ENCODE results near the gene INTS4. TPM values are rescaled to one million over a fixed set of nuclear protein-coding genes. Genes with fewer than 3 reads are reported as not detected.
"Not testable (repeated sequence)": the region's sequence is repeated elsewhere in the genome, so short reads cannot be mapped to it uniquely, and the experiment has no call there.

INTS4 gene
- polyA plus RNA-seq, 1 donor (not counting 4 experiments of a cell fraction or from before 2014, with no cell fraction given) = 18.0 TPM

- Histone ChIP-seq H3K4me1 (ENCODE audit: control insufficient read depth, extremely low read depth, insufficient read depth, low read length) (peaks cover 7% of the 10 kb centered on the region), H3K27me3 (ENCODE audit: control insufficient read depth, extremely low read depth, insufficient read depth, low read length) (no peaks in the 10 kb centered on the region), H3K79me2 (ENCODE audit: control insufficient read depth, insufficient read depth, low read length) (no peaks in the 10 kb centered on the region), H3K9ac (ENCODE audit: control insufficient read depth, extremely low read depth, insufficient read depth, low read length) (no peak overlapping the region), H3K4me2 (ENCODE audit: control insufficient read depth, extremely low read depth, insufficient read depth, low read depth, low read length) (no peak overlapping the region), H4K20me1 (ENCODE audit: control insufficient read depth, extremely low read depth, insufficient read depth, low read length) (no peaks in the 10 kb centered on the region), H2AFZ (ENCODE audit: control insufficient read depth, low read length) (no peak overlapping the region), H3K36me3 (ENCODE audit: control insufficient read depth in 2 of 2, extremely low read depth in 1 of 2, insufficient read depth in 2 of 2, low read length in 2 of 2) (peaks cover 5 to 6% of the 10 kb centered on the region in 2 experiments), H3K4me3 (ENCODE audit: control insufficient read depth in 2 of 3, extremely low read depth in 1 of 3, insufficient read depth in 2 of 3, low read depth in 1 of 3, low read length in 3 of 3) (no peak overlapping the region), H3K9me1 (ENCODE audit: control insufficient read depth, extremely low read depth, insufficient read depth, low read length) (peaks cover 3% of the 10 kb centered on the region), H3K27ac (ENCODE audit: control insufficient read depth, insufficient read depth, low read length) (no peak overlapping the region), H3K9me3 (ENCODE audit: control insufficient read depth, low read depth, low read length) (no peaks in the 10 kb centered on the region)
- FAIRE-seq (no peak), DNase-seq (ENCODE audit: low read depth, low spot score) (no peak)
- TF ChIP-seq, protein P1, sequence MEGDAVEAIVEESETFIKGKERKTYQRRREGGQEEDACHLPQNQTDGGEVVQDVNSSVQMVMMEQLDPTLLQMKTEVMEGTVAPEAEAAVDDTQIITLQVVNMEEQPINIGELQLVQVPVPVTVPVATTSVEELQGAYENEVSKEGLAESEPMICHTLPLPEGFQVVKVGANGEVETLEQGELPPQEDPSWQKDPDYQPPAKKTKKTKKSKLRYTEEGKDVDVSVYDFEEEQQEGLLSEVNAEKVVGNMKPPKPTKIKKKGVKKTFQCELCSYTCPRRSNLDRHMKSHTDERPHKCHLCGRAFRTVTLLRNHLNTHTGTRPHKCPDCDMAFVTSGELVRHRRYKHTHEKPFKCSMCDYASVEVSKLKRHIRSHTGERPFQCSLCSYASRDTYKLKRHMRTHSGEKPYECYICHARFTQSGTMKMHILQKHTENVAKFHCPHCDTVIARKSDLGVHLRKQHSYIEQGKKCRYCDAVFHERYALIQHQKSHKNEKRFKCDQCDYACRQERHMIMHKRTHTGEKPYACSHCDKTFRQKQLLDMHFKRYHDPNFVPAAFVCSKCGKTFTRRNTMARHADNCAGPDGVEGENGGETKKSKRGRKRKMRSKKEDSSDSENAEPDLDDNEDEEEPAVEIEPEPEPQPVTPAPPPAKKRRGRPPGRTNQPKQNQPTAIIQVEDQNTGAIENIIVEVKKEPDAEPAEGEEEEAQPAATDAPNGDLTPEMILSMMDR (optimal IDR thresholded peaks at IDR 0.05 in 1 of 3, IDR thresholded peaks at IDR 0.05 in 1 of 3, conservative IDR thresholded peaks at IDR 0.05 in 1 of 3; ENCODE audit: extremely low read depth in 1 of 3, insufficient read depth in 2 of 3, low read length in 3 of 3) = no peak
- no peak for TF ChIP-seq EZH2 (IDR thresholded peaks at IDR 0.05; ENCODE audit: low read length)
- dilution Hi-C loops (cut with MboI; ENCODE audit: extremely low pct_ligation_motif_present, low sequenced_read_pairs) = no loop called here
Measured at GRCh38 chr11:77882396-77882795, 112.1 kb downstream of the INTS4 start.

- no peak for FAIRE-seq
Measured at GRCh38 chr11:77879218-77879617, 115.2 kb downstream of the INTS4 start.

DNA sequence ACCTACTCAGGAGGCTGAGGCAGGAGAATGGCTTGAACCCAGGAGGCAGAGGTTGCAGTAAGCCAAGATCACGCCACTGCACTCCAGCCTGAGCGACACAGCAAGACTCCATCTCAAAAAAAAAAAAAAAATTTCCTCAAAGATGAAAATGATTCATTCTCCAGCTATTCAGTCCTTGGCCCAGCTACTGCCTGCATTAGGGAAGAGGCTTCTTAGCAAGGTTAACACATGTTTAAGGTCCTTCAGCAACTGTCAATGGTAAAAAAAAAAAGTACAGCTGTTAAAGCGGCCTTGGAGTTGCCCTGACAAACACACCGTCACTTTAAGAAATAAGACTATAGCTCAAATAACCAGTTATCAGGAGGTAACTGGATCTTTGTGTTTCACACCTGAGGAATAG, 116.2 kb downstream of the INTS4 start:
- H3K36me3 ChIP-seq (ENCODE audit: control insufficient read depth in 2 of 2, extremely low read depth in 1 of 2, insufficient read depth in 2 of 2, low read length in 2 of 2) = not testable (repeated sequence)
- FAIRE-seq = peak; percentile 68

More at GRCh38 chr11:77879218-77879617, 115.2 kb downstream of the INTS4 start:
- dilution Hi-C loops (cut with MboI; ENCODE audit: extremely low pct_ligation_motif_present, low sequenced_read_pairs) = no loop called here
- H3K27ac ChIP-seq (ENCODE audit: control insufficient read depth, insufficient read depth, low read length) = no peak overlapping the region
- no peak overlapping the region for H3K9ac ChIP-seq (ENCODE audit: control insufficient read depth, extremely low read depth, insufficient read depth, low read length)
- peaks cover 3% of the 10 kb centered on the region for H3K9me1 ChIP-seq (ENCODE audit: control insufficient read depth, extremely low read depth, insufficient read depth, low read length)
- H3K79me2 ChIP-seq (ENCODE audit: control insufficient read depth, insufficient read depth, low read length) = no peaks in the 10 kb centered on the region
- no peak overlapping the region for H3K4me2 ChIP-seq (ENCODE audit: control insufficient read depth, extremely low read depth, insufficient read depth, low read depth, low read length)
- H2AFZ ChIP-seq (ENCODE audit: control insufficient read depth, low read length) = no peak overlapping the region
- no peak for DNase-seq (ENCODE audit: low read depth, low spot score)
- H3K36me3 ChIP-seq (ENCODE audit: control insufficient read depth in 2 of 2, extremely low read depth in 1 of 2, insufficient read depth in 2 of 2, low read length in 2 of 2) = peaks cover 5 to 8% of the 10 kb centered on the region in 2 experiments
- peaks cover 7% of the 10 kb centered on the region for H3K4me1 ChIP-seq (ENCODE audit: control insufficient read depth, extremely low read depth, insufficient read depth, low read length)
- no peak for TF ChIP-seq EZH2 (IDR thresholded peaks at IDR 0.05; ENCODE audit: low read length)
- TF ChIP-seq, protein P1 (optimal IDR thresholded peaks at IDR 0.05 in 1 of 3, IDR thresholded peaks at IDR 0.05 in 1 of 3, conservative IDR thresholded peaks at IDR 0.05 in 1 of 3; ENCODE audit: extremely low read depth in 1 of 3, insufficient read depth in 2 of 3, low read length in 3 of 3) = peak in 2 of 3 experiments; percentile 2 to 7
- H3K4me3 ChIP-seq (ENCODE audit: control insufficient read depth in 2 of 3, extremely low read depth in 1 of 3, insufficient read depth in 2 of 3, low read depth in 1 of 3, low read length in 3 of 3) = no peak overlapping the region
- H4K20me1 ChIP-seq (ENCODE audit: control insufficient read depth, extremely low read depth, insufficient read depth, low read length) = no peaks in the 10 kb centered on the region
- no peaks in the 10 kb centered on the region for H3K27me3 ChIP-seq (ENCODE audit: control insufficient read depth, extremely low read depth, insufficient read depth, low read length)
- no peaks in the 10 kb centered on the region for H3K9me3 ChIP-seq (ENCODE audit: control insufficient read depth, low read depth, low read length)

More for the DNA sequence above, 116.2 kb downstream of the INTS4 start:
- H2AFZ ChIP-seq (ENCODE audit: control insufficient read depth, low read length); H3K9me3 ChIP-seq (ENCODE audit: control insufficient read depth, low read depth, low read length); H3K4me3 ChIP-seq (ENCODE audit: control insufficient read depth in 2 of 3, extremely low read depth in 1 of 3, insufficient read depth in 2 of 3, low read depth in 1 of 3, low read length in 3 of 3); dilution Hi-C loops (cut with MboI; ENCODE audit: extremely low pct_ligation_motif_present, low sequenced_read_pairs); H3K27me3 ChIP-seq (ENCODE audit: control insufficient read depth, extremely low read depth, insufficient read depth, low read length); H3K27ac ChIP-seq (ENCODE audit: control insufficient read depth, insufficient read depth, low read length); H3K79me2 ChIP-seq (ENCODE audit: control insufficient read depth, insufficient read depth, low read length); H3K9me1 ChIP-seq (ENCODE audit: control insufficient read depth, extremely low read depth, insufficient read depth, low read length); H3K4me2 ChIP-seq (ENCODE audit: control insufficient read depth, extremely low read depth, insufficient read depth, low read depth, low read length); H4K20me1 ChIP-seq (ENCODE audit: control insufficient read depth, extremely low read depth, insufficient read depth, low read length); H3K4me1 ChIP-seq (ENCODE audit: control insufficient read depth, extremely low read depth, insufficient read depth, low read length); H3K9ac ChIP-seq (ENCODE audit: control insufficient read depth, extremely low read depth, insufficient read depth, low read length): not testable (repeated sequence)
- peak; percentile 32 for DNase-seq (ENCODE audit: low read depth, low spot score)
